Cardiac septum (tissue), 1 donor: ENCODE data around the gene CCDC93. TPM values are rescaled to one million over a fixed set of nuclear protein-coding genes. Genes with fewer than 3 reads are reported as not detected.

Source experiments
- DNase-seq: peaks from one replicate; pipeline ENCODE4 v3.0.0-alpha.2; 2020; ENCODE audit warnings: low spot score
- intact Hi-C: fragments of 100-400 bp; cut with DNase I; formaldehyde crosslinking; loops from one replicate; pipeline ENCODE4 v1.14.0; 2022
- total RNA-seq: library from RNA; stranded (reverse); fragmentation: NEBNext Ultra II Directional; extraction: Animal tissue kit (Norgen Biotek cat#: 25700); gene quantifications from one replicate; pipeline ENCODE4 v1.2.1, GENCODE V29; 2021
- donor health status: DM: no; HTN: no; CAD: no.

CCDC93 gene
- total RNA-seq, 1 donor from 2014 or later, result 26.9 TPM

GRCh38 chr2:118003396-118003824 is 10.5 kb downstream of the CCDC93 start:
- intact Hi-C loops, result loop anchor here (1.0 to 5.0 kb wide), 2 partner anchors 167 to 191 kb away; partner anchors contain the start of gene DDX18
- no peak for DNase-seq

GRCh38 chr2:118000041-118000440 is 13.8 kb downstream of the CCDC93 start:
- intact Hi-C loops, result loop anchor here (5.0 kb wide), 1 partner anchor 188 kb away; the partner anchor contains the start of gene DDX18
- DNase-seq, result no peak

GRCh38 chr2:117997872-117998454 is 15.9 kb downstream of the CCDC93 start:
- no peak for DNase-seq
- intact Hi-C loops, result no loop called here

GRCh38 chr2:117996525-117996924 is 17.3 kb downstream of the CCDC93 start:
- intact Hi-C loops, result no loop called here
- DNase-seq, result no peak

GRCh38 chr2:117994729-117995128 is 19.1 kb downstream of the CCDC93 start:
- intact Hi-C loops, result no loop called here
- DNase-seq, result no peak

GRCh38 chr2:117989854-117990438 is 23.9 kb downstream of the CCDC93 start:
- intact Hi-C loops, result no loop called here
- no peak for DNase-seq

GRCh38 chr2:117987121-117987520 is 26.7 kb downstream of the CCDC93 start:
- intact Hi-C loops, result no loop called here

GRCh38 chr2:117985092-117985491 is 28.8 kb downstream of the CCDC93 start:
- DNase-seq, result no peak
- intact Hi-C loops, result no loop called here

More at GRCh38 chr2:117987121-117987520, 26.7 kb downstream of the CCDC93 start:
- no peak for DNase-seq

- intact Hi-C loops, result no loop called here
Observed at GRCh38 chr2:117984208-117984607, 29.7 kb downstream of the CCDC93 start.

GRCh38 chr2:117983040-117983439 is 30.8 kb downstream of the CCDC93 start:
- DNase-seq, result no peak
- intact Hi-C loops, result no loop called here

More at GRCh38 chr2:117984208-117984607, 29.7 kb downstream of the CCDC93 start:
- no peak for DNase-seq

- no peak for DNase-seq
- intact Hi-C loops, result no loop called here
Observed at GRCh38 chr2:117982376-117983033, 31.4 kb downstream of the CCDC93 start.

GRCh38 chr2:117981810-117982209 is 32.1 kb downstream of the CCDC93 start:
- no peak for DNase-seq
- intact Hi-C loops, result no loop called here

GRCh38 chr2:117980783-117981676 is 32.8 kb downstream of the CCDC93 start:
- DNase-seq, result no peak

GRCh38 chr2:117979911-117980701 is 33.8 kb downstream of the CCDC93 start:
- no peak for DNase-seq
- intact Hi-C loops, result no loop called here

More at GRCh38 chr2:117980783-117981676, 32.8 kb downstream of the CCDC93 start:
- intact Hi-C loops, result no loop called here

- intact Hi-C loops, result no loop called here
- no peak for DNase-seq
Observed at GRCh38 chr2:117977696-117978095, 36.2 kb downstream of the CCDC93 start.

- no peak for DNase-seq
Observed at GRCh38 chr2:117976581-117976980, 37.3 kb downstream of the CCDC93 start.

GRCh38 chr2:117973498-117974082 is 40.3 kb downstream of the CCDC93 start:
- no peak for DNase-seq
- intact Hi-C loops, result no loop called here

More at GRCh38 chr2:117976581-117976980, 37.3 kb downstream of the CCDC93 start:
- intact Hi-C loops, result no loop called here

- DNase-seq, result no peak
- intact Hi-C loops, result no loop called here
Observed at GRCh38 chr2:117972476-117973123, 41.3 kb downstream of the CCDC93 start.
